CD4-positive, alpha-beta T cell treated with Interleukin-6 for 4 hours (primary cell): ENCODE measurements around the gene KCNMB4.

Source experiments
- DNase-seq: peaks from one replicate; pipeline ENCODE4 v3.0.0-alpha.2; 2020; ENCODE audit warnings: mixed read lengths

The KCNMB4 gene, protein sequence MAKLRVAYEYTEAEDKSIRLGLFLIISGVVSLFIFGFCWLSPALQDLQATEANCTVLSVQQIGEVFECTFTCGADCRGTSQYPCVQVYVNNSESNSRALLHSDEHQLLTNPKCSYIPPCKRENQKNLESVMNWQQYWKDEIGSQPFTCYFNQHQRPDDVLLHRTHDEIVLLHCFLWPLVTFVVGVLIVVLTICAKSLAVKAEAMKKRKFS

DNA sequence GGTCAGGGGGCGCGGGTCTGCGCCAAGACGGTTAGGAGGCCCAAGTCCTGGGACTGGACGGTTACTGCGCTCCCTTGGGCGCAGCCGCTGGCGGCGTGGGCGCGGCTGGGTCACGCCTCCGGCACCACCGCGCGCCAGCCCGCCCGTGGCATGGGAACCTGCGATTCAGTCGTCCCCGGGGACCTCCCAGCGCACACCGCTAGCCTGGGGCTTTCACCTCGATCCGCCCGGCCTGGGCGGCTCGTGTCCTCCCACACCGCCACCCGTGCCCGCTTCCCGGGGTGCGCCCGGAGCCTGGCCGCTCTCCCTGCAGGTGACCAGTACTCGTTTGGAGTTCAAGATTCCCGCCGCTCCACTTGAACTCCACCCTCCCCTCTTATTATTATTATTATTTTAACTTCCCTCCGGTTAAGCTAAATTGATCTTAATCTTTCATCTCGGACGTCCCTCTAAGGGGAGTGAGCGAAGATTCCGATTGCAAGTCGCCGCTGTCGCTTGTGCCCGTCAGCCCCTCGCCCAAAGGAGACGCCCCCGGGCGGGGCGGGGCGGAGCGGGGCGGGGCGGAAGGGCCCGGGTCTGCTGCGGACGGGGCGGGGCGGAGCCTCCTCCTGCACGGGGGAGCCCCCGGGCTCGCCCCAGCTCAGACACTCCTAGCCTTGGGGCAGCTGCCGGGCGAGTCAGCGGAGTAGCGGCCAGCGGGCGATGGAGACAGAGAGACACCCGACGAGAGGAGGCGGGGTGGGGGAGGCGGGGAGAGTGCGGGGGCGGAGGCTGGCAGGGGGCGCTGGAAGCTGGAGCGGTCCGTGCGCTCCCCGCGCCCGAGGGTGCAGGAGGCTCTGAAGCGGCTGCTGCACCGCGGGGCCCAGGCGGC, at the start of gene KCNMB4:
KCNMB4 (plus strand) TSS at position 643 of the 871 bp plus-strand sequence. CDS start 445 bp downstream, outside the sequence.
- DNase-seq = peak; percentile 82

DNA sequence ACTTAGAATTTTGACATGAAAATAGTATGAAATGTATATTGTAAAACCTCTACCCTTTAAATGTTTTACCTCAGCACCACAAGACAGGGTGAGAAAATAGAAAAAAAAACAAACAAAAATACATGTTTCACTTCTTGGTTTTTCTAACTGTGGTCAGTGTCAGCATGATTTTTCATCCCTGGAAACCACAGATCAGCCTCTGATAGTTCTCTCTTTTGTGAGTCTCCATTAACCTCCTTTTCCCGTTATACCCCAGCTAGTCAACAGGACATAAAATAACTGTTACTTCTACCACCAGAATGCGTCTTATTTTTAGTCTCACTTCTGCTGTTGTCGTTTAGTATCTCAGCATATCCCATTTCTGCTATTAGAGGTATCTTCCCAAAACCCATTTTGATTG, 48.3 kb upstream of the KCNMB4 start:
- no peak for DNase-seq

DNA sequence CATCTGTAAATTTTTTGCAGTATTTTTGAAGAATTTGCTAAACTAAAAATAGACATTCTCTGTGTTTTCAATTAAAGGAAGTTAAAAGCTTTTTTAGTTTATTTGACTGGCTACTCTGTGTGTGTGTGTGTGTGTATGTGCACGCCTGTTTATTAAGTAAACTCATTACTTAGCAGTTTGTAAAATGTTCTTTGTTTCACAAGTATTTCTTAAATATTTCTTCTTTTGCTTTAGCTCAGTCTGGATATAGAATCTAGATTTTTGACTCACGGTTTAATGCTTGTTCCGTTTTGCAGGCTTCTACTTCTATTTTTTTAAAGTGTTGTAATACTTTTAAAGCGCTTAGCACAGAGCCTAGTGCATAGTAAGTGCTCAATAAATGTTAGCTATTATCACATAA, 46.5 kb upstream of the KCNMB4 start:
- no peak for DNase-seq

DNA sequence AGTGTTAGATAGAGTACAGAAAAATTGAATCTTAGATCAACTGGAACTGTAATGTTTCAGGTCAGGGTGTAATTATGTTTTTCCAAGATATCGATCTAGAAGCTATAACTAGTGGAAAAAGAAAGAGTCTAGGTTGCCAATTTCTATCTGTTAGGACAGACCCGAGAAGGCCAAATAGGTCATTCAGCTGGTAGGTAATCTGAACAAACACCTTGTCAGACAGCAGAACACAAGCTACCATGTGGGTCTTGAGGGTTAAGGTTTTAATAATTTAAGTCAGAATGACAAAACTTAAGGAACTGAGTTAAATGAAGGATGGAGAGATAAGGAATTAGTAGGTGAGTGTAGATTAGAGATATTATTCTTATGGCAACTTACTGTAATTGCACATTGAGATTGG, 44.9 kb upstream of the KCNMB4 start:
- DNase-seq = no peak

DNA sequence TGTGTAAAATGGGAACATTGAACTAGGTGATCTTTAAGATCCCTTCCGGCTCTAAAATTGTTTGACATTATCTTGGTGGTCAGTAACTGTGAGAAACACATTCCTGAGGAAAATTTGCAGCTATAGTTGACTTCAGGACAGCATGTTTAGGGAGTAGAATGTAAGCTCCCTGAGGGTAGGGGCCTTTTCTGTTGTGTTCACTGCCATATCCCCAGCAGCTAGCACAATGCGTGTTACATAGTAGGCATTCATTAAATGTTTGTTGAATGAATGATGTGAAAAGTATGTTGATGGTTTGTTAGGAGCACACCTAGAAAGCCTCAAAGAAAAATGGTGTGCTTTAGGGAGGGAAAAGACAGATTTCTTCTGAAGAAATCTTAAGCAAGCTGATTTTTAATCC, 38.5 kb upstream of the KCNMB4 start:
- no peak for DNase-seq

DNA sequence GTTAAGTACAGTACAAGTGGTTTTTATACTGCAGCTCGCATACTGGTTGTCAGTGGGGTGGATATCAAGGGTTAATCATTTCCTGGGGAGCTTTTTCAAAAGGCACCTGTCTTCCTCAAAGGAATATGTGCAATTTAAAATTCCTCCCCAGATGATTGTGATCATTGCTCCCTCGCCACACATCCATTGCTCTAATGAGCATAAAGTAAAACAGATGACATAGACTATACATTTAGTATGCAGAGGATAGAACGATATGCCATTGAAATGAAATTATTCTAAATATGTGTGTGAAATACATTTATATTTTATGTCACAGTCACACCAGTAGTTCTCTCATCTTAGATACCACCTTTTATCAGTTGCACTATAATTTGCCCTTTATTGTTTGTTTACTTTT, 36.4 kb upstream of the KCNMB4 start:
- no peak for DNase-seq

DNA sequence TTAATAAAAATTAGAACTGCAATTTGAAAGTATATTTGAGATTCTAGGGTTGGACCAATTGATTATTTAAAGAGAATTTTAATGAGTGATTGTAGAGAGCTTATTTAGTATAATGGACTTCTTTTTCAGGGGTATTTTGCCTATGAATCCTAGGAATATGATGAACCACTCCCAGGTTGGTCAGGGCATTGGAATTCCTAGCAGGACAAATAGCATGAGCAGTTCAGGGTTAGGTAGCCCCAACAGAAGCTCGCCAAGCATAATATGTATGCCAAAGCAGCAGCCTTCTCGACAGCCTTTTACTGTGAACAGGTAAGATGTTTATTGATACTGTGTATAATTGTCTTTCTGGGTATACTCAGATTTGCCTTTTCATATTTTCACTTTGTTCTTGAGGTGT, 35.9 kb upstream of the KCNMB4 start:
- DNase-seq = no peak

DNA sequence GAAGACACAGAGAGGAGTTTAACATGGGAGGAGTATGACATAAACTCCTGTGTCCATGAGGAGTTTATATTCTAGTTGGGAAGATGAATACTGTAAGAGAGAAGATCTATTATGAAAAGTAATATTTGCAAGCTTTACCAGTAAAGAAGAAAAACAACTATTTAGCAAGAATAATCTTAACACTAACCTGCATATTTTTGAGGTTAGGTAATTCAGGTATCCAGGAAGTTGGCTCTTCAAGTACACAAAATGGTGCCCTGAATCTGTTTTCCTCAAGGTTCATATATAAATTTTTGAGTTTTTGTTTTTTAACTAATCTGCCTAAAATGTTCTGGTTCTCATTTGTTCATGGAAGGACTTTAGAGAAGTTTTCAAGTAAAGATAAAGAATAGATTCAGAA, 33.9 kb upstream of the KCNMB4 start:
- DNase-seq = no peak

DNA sequence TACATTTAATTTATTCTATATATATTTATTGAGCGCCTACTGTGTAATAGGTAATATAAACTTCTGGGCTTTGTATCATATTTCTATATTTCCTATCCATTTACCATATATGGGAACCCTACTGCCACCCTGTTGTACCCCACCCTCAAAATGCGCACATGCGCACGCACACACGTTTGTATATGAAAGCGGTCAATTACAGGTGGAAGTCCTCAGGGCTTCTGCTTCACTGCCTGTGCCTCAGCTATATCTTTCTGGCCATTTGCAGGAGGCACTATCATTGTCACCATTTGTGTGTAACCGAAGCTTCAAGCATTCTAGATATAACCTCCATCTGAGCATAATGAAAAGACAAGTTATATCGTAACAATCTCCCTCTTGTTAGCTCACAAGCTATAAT, 31.3 kb upstream of the KCNMB4 start:
- DNase-seq = no peak

DNA sequence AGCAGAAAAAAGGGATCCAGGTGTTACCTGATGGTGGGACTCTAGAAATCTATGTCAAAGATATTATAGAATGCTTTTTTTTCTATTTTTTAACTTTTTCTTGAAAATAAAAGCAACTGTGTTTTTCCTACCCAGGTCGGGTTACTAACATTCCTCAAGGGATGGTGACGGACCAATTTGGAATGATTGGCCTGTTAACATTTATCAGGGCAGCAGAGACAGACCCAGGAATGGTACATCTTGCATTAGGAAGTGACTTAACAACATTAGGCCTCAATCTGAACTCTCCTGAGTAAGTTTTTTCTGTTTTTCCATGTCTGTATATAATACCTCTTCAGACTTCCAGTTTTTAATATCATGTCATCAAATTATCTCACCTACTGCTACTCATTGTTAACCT, 27.6 kb upstream of the KCNMB4 start:
- no peak for DNase-seq

DNA sequence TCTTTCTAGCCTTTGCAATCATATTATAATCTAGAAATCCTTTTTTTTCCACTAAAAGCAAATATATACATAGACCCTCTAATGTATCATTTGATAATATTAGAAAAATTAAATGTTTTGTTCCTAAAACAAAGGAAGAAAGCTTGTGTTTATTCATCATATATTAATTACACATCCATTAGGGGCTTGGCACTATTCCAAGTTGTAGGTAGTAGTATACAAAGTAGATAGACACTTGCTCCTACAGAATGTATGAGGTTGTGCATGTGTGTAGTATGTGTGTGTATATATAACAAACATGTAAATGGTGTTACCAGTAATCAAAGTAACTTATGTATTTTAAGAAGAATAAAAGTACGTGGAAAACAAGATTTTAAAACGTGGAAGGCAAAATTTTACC, 15.0 kb upstream of the KCNMB4 start:
- DNase-seq = no peak

DNA sequence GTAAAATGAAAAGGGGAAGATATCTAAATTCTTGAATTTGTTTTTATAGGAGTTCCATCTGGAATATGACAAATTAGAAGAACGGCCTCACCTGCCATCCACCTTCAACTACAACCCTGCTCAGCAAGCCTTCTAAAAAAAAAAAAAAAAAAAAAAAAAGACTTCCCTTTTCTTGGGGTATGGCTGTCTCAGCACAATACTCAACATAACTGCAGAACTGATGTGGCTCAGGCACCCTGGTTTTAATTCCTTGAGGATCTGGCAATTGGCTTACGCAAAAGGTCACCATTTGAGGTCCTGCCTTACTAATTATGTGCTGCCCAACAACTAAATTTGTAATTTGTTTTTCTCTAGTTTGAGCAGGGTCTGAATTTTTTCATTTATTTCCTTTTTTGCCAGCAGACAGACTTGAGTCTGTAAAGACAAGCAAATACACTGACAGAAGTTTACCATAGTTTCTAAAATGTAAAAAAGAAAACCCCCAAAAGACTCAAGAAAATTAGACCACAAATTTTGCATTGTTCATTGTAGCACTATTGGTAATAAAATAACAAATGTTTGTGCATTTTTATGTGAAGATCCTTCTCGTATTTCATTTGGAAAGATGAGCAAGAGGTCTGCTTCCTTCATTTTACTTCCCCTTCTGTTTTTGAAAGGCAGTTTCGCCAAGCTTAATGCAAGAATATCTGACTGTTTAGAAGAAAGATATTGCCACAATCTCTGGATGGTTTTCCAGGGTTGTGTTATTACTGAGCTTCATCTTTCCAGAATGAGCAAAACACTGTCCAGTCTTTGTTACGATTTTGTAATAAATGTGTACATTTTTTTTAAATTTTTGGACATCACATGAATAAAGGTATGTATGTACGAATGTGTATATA, 12.1 kb upstream of the KCNMB4 start:
- no peak for DNase-seq

DNA sequence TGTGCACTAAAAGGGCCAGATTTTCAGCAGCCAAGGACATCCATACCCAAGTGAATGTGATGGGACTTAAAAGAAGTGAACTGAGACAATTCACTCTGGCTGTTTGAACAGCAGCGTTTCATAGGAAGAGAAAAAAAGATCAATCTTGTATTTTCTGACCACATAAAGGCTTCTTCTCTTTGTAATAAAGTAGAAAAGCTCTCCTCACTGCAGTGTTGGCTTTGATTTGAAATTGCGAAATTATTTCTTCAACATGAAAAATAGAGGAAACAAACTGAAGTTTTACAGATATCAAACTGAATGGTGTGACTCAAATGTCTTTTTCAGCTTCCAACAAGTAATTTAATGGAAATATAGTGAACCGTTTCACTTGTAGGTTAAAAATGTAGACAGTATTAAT, 11.3 kb upstream of the KCNMB4 start:
- DNase-seq = no peak

DNA sequence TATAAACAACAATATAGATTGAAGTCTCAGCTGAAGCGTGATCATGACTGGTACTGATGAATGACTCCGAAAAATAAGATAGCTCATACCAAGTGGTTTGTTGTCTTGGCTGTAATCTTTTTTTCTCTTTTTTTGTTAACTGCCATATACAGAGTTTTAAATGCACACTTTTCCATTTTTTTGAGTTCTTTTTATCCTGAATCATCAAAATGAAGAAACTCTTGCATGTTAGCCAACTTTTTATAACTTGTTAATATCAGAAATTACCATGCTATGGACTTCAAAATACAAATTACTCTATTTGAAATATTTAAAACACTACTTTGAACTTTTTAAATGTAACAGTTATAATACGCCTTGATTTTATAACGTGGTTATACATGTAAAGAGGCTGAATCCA, 10.1 kb upstream of the KCNMB4 start:
- DNase-seq = no peak

DNA sequence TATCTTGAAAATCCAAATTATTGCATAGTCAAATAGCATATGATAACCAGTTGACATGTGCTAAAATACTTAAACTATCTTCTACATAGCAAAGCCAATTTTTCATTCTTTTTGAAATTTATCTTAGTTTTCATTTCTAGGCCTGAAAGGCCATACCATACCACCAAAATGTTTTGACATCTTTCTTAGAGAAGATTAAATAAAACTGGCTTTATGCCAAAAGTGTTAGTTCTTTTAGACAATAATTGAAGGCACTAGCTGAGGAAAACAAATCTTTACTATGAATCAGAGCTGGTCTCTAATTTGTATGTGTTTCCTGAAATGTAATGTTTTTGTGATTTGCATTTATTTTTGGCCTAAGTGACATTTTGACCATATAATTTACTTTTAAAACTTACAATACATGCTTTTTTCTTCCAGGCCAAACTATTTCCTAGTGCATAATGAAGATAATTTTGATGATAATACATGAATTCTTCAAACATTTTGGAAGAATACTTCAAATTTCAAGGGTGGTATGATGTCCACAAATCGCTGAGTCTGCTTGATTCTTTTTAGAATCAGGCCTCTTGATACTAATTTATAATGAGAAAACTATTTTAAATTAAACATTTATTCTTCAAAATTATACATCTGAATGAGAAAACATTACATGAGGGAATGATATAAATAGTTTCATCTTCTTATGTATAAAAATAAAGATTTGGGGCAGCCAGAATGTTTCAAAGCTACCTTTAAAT, 6.5 kb upstream of the KCNMB4 start:
- no peak for DNase-seq

DNA sequence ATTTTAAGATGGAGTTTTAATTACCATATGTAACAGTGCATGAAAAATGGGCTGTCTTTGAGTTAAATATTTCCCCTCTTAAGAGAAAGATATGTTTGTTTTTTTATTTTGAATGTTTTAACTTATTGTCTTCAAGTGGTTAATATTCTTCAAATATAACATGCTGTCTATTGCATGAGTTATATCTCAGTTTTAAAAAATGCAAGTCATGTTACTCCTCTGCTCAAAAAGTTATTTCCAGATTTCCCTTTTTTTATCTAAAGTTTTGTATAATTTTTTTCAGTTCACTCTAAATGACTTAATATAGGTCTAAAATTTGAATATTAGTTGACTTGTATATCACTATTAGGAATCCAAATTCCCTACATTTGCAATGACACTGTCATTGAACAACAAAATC, 5.9 kb upstream of the KCNMB4 start:
- DNase-seq = no peak

DNA sequence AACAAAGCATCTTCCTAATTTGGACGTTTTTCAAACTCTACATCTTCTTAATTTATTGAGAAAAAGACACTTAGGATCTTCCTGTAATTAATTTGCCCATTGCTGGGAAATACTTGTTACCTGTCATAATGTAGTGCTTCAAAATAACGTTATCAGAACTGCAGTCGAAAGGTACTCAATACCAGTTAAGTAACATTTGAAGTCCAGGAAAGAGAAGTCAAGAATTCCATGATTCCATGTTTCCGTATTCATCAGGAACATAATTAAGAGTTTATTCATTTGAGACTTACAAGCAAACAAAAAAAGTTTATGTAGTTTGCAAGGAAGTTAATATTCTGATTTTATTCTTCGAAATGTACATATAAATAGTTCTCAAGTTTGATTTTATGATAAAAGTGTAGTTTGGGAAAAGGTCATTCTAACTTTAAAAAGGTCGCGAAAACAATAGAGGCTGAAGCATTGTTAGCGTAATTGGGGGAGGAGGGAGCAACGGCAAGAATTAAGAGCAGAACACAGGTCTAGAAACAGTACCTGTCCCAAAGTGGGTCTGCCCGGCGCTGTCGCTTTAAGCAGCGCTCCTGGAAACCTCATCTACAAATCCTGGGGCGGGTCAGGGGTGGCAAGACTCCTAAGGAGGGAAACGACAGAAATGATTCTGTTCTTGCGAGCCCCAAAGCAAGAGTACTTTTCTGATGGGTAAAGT, 1.2 kb upstream of the KCNMB4 start:
- DNase-seq = no peak

DNA sequence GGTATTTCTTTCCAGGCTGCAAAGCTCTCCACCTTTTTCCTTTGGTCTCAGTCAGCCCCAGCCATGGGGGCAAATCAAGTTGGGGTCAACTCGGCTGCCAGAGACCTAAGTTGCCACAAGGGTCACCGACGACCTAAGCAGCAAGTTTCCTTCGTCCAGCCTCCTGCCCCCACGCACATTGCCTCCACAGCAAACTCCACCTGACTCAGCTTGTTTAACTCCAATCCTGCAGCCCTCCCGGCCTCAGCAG, 767 bp upstream of the KCNMB4 start:
- DNase-seq = no peak

DNA sequence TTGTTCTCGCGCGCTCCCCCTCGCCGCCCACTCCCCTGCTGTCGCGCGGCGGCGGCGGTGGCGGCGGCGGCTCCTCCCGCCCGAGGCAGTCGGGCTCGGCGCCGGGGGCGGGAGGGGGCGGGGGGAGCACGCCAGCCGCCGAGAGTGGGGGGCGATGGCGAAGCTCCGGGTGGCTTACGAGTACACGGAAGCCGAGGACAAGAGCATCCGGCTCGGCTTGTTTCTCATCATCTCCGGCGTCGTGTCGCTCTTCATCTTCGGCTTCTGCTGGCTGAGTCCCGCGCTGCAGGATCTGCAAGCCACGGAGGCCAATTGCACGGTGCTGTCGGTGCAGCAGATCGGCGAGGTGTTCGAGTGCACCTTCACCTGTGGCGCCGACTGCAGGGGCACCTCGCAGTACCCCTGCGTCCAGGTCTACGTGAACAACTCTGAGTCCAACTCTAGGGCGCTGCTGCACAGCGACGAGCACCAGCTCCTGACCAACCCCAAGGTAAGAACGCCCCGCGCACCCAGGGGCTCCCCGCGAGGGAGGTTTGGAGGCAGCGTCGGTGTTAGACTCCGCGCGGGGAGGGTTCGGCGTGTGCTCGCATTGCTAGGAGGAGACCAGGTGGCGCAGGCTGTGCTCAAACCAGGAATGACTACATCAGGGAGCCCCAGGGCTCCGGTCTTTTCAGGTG, 629 bp downstream of the KCNMB4 start:
- peak; percentile 72 for DNase-seq

DNA sequence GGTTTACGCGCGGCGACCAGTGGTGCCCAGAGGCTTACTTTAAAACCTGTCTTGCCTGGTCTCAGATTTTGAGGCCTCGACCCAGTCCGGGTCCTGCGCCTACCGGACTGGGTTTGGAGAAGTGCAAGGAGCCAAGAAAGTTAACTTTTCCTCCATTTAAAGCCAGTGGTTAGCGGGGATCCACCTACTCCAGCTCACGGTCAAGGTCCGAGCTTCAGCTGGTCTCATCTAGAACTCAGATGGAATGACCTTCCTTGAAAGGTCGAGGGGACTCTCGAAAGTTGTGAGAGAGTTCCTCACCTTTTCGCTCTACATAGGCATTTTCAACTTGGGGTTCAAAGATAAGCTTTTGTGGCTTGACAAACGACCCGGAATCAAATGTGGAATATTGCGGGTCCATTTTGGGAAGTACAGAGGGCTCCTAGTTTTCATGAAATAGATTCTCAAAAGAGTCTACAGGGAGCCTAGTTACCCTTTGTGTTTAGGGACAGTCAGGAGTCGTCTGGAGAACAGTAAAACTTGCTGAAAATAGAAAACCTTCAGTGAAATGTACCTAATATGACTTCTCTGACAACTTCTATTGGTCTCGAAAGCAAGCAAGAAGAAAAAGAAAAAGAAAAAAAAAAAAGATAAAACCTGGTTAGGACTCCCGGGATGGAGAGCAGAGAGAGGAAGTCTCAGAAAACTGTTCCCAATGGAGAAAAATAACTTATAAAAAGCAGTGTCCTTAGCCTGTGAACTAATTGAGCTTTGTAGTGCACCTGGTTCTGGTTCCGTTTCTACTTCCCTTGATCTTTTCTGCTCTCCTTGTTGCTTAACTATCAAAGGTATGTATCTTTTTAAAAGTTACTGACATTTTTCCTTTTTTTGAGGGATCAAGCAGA, 1.4 kb downstream of the KCNMB4 start:
- no peak for DNase-seq

DNA sequence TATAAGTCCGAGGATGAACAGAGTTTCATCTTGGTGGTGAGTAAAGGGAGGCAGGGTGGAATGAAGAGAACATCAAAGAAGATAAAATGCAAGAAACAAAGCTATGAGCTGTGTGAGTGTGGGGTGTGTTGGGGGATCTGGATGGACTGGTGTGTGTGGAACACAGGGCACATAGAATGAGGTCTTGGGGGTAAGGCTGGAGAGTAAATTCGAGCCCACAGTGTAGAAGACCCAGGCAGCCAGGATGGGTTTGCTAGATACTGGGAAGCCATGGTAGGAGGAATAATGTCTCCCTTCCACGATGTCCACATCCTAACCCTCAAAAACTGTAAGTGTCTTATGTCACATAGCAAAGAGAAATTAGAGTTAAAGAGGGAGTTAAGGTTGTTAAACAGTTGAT, 6.8 kb downstream of the KCNMB4 start:
- no peak for DNase-seq
